ENCODE results near the gene SEMA3D.

The SEMA3D gene

GRCh38 chr7:84985073-84985784 is 201.6 kb downstream of the SEMA3D start:
- no peak for DNase-seq (ENCODE audit: low read depth, low spot score)
- no peak overlapping the region for H3K4me3 ChIP-seq (ENCODE audit: insufficient read length, low read depth)
- no peak overlapping the region for H3K9ac ChIP-seq (ENCODE audit: insufficient read length, low read depth)
- no peak for TF ChIP-seq SUZ12 (IDR thresholded peaks at IDR 0.05; ENCODE audit: extremely low read depth, insufficient read depth, insufficient read length)
- no peak for TF ChIP-seq YY1 (IDR thresholded peaks at IDR 0.05; ENCODE audit: insufficient read depth, insufficient read length)
- no peak for TF ChIP-seq ZNF274 (IDR thresholded peaks at IDR 0.05; ENCODE audit: low read depth, low read length)
- no peaks in the 10 kb centered on the region for H3K27me3 ChIP-seq (ENCODE audit: insufficient read depth, insufficient read length)
- H3K9me3 ChIP-seq (ENCODE audit: insufficient read depth, low read length), result no peaks in the 10 kb centered on the region
- no peaks in the 10 kb centered on the region for H3K4me1 ChIP-seq (ENCODE audit: insufficient read depth, insufficient read length)
- H3K36me3 ChIP-seq (ENCODE audit: insufficient read depth, insufficient read length, low read length), result no peaks in the 10 kb centered on the region

DNA sequence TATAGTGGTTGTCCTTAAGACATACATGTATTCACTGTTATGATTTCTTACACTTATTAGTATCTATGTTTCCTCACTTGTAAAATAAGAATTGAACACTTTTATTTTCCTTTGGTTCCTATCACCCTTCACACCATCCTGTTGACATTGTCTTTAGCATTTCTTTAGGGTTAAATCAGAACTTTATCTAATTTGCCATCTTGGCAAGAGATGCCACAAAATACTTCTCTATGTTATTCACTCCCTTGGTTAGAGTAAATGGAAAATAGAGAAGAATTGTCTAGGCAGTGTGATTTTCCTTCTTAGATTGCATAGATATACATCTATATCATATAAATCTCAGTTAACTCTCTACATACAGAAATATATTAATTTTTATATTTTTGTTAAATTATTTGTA is 204.7 kb downstream of the SEMA3D start:
- H3K4me3 ChIP-seq (ENCODE audit: insufficient read length, low read depth), result no peak overlapping the region
- no peaks in the 10 kb centered on the region for H3K4me1 ChIP-seq (ENCODE audit: insufficient read depth, insufficient read length)
- no peak for TF ChIP-seq ZNF274 (IDR thresholded peaks at IDR 0.05; ENCODE audit: low read depth, low read length)
- TF ChIP-seq YY1 (IDR thresholded peaks at IDR 0.05; ENCODE audit: insufficient read depth, insufficient read length), result no peak
- no peaks in the 10 kb centered on the region for H3K9me3 ChIP-seq (ENCODE audit: insufficient read depth, low read length)
- no peak for DNase-seq (ENCODE audit: low read depth, low spot score)
- no peaks in the 10 kb centered on the region for H3K27me3 ChIP-seq (ENCODE audit: insufficient read depth, insufficient read length)
- no peak overlapping the region for H3K9ac ChIP-seq (ENCODE audit: insufficient read length, low read depth)
- H3K36me3 ChIP-seq (ENCODE audit: insufficient read depth, insufficient read length, low read length), result no peaks in the 10 kb centered on the region

DNA sequence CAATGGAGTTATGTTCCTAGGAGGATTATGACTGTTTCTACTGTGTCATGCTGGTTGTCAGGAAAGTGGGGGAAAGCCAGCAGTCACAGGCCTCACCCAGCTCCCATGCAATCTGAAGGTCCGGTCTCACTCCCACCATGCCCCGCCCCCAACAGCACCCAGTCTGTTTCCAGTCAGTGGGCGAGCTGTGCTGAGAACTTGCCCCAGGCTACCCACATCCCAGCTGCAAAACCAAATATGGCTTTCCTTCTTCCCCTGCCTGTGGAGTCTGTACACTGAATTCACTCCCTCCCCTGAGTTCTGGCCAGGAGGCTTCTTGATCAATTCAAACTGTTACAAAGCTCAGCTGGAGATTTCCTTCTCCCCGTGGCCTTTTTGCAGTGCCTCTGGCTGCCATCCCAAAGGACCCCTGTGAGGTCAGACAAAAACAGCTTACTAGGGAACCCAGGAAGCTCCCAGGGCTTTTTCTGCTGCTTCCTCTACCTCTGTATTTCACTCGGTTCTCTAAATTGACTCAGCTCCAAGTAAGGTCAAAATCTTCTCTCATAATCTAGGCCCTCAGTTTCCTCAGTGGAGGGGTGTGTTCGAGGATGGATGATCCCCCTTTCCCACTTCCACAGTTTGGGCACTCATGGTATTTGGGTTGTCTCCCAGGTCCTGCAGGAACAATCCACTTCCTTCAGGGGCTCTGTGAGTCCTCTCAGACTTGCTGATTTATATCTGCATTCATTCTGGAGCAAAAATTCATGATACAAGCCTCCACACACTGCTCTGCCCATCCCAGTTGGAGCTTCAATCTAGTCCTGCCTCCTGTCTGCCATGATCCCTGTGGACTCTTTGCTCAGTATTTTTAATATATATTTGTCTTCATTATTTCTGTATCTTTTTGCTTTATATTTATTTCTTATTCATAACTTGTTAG is 205.5 kb downstream of the SEMA3D start:
- no peak for DNase-seq (ENCODE audit: low read depth, low spot score)
- Histone ChIP-seq H3K9ac (ENCODE audit: insufficient read length, low read depth) (no peak overlapping the region), H3K27me3 (ENCODE audit: insufficient read depth, insufficient read length) (no peaks in the 10 kb centered on the region), H3K4me1 (ENCODE audit: insufficient read depth, insufficient read length) (no peaks in the 10 kb centered on the region), H3K36me3 (ENCODE audit: insufficient read depth, insufficient read length, low read length) (no peaks in the 10 kb centered on the region), H3K4me3 (ENCODE audit: insufficient read length, low read depth) (no peak overlapping the region), H3K9me3 (ENCODE audit: insufficient read depth, low read length) (no peaks in the 10 kb centered on the region)
- TF ChIP-seq SUZ12 (IDR thresholded peaks at IDR 0.05; ENCODE audit: extremely low read depth, insufficient read depth, insufficient read length), result no peak
- TF ChIP-seq ZNF274 (IDR thresholded peaks at IDR 0.05; ENCODE audit: low read depth, low read length), result no peak
- no peak for TF ChIP-seq YY1 (IDR thresholded peaks at IDR 0.05; ENCODE audit: insufficient read depth, insufficient read length)

DNA sequence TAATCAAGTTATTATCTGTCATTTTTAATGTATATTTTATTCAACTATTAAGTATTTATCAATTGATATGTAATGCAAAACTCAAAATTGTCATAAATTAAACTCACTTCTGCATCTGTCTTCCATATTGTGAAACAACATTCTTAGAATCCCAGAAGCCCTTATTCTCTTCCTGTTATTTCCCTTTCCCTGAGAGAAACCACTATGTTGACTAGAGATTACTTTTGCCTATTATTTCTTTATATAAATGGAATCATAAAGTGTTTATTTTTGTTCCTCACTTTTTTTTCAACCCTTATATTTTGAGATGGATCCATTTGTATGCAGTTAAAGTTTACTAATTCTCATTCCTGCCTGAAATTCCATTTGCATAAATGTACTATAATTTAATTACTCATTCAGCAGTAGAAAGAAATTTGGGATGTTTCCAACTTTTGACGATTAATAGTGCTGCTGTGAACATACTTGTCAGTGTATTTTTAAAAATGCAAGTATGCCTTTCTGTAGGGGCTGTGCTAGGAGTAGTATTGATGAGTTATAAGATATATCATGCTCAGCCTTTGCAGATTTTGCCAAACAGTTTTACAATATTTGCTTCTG is 211.2 kb downstream of the SEMA3D start:
- Histone ChIP-seq H3K4me3 (ENCODE audit: insufficient read length, low read depth) (no peak overlapping the region), H3K4me1 (ENCODE audit: insufficient read depth, insufficient read length) (no peaks in the 10 kb centered on the region), H3K27me3 (ENCODE audit: insufficient read depth, insufficient read length) (no peaks in the 10 kb centered on the region), H3K9me3 (ENCODE audit: insufficient read depth, low read length) (no peaks in the 10 kb centered on the region), H3K9ac (ENCODE audit: insufficient read length, low read depth) (no peak overlapping the region), H3K36me3 (ENCODE audit: insufficient read depth, insufficient read length, low read length) (no peaks in the 10 kb centered on the region)
- TF ChIP-seq SUZ12 (IDR thresholded peaks at IDR 0.05; ENCODE audit: extremely low read depth, insufficient read depth, insufficient read length) (no peak), YY1 (IDR thresholded peaks at IDR 0.05; ENCODE audit: insufficient read depth, insufficient read length) (no peak), ZNF274 (IDR thresholded peaks at IDR 0.05; ENCODE audit: low read depth, low read length) (no peak)
- DNase-seq (ENCODE audit: low read depth, low spot score), result no peak

DNA sequence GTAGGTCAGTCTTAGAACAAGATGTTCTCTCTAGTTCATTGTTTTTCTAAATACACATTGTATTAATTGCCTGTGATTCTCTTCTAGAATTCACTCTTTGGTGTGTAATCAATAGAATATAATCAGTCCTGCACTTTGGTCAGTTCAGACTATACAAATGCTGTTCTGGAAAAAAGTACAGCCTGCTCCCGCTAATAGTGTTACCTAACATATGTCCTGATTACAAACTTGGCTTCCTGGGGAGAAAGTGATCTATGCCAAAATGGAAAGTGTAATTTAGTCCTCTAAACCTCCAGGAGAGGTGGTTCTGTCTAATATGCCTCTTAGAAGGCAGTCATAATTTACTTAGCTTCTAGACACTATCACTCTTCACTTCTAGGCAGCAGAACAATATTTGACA is 215.5 kb downstream of the SEMA3D start:
- H3K27me3 ChIP-seq (ENCODE audit: insufficient read depth, insufficient read length), result no peaks in the 10 kb centered on the region
- H3K9me3 ChIP-seq (ENCODE audit: insufficient read depth, low read length), result no peaks in the 10 kb centered on the region
- no peaks in the 10 kb centered on the region for H3K4me1 ChIP-seq (ENCODE audit: insufficient read depth, insufficient read length)
- TF ChIP-seq ZNF274 (IDR thresholded peaks at IDR 0.05; ENCODE audit: low read depth, low read length) (no peak), SUZ12 (IDR thresholded peaks at IDR 0.05; ENCODE audit: extremely low read depth, insufficient read depth, insufficient read length) (no peak), YY1 (IDR thresholded peaks at IDR 0.05; ENCODE audit: insufficient read depth, insufficient read length) (no peak)
- H3K9ac ChIP-seq (ENCODE audit: insufficient read length, low read depth), result no peak overlapping the region
- DNase-seq (ENCODE audit: low read depth, low spot score), result no peak
- no peak overlapping the region for H3K4me3 ChIP-seq (ENCODE audit: insufficient read length, low read depth)
- no peaks in the 10 kb centered on the region for H3K36me3 ChIP-seq (ENCODE audit: insufficient read depth, insufficient read length, low read length)

- H3K4me1 ChIP-seq (ENCODE audit: insufficient read depth, insufficient read length), result no peaks in the 10 kb centered on the region
- no peaks in the 10 kb centered on the region for H3K36me3 ChIP-seq (ENCODE audit: insufficient read depth, insufficient read length, low read length)
Observed at GRCh38 chr7:84970670-84971069, 216.2 kb downstream of the SEMA3D start.

GRCh38 chr7:84953234-84953633 is 233.6 kb downstream of the SEMA3D start:
- no peak for TF ChIP-seq SUZ12 (IDR thresholded peaks at IDR 0.05; ENCODE audit: extremely low read depth, insufficient read depth, insufficient read length)
- TF ChIP-seq ZNF274 (IDR thresholded peaks at IDR 0.05; ENCODE audit: low read depth, low read length), result no peak
- no peak for TF ChIP-seq YY1 (IDR thresholded peaks at IDR 0.05; ENCODE audit: insufficient read depth, insufficient read length)
- no peaks in the 10 kb centered on the region for H3K4me1 ChIP-seq (ENCODE audit: insufficient read depth, insufficient read length)
- no peak overlapping the region for H3K4me3 ChIP-seq (ENCODE audit: insufficient read length, low read depth)
- H3K9ac ChIP-seq (ENCODE audit: insufficient read length, low read depth), result no peak overlapping the region
- no peak for DNase-seq (ENCODE audit: low read depth, low spot score)
- H3K27me3 ChIP-seq (ENCODE audit: insufficient read depth, insufficient read length), result no peaks in the 10 kb centered on the region
- no peaks in the 10 kb centered on the region for H3K9me3 ChIP-seq (ENCODE audit: insufficient read depth, low read length)
- no peaks in the 10 kb centered on the region for H3K36me3 ChIP-seq (ENCODE audit: insufficient read depth, insufficient read length, low read length)

More at GRCh38 chr7:84970670-84971069, 216.2 kb downstream of the SEMA3D start:
- Histone ChIP-seq H3K27me3 (ENCODE audit: insufficient read depth, insufficient read length) (no peaks in the 10 kb centered on the region), H3K4me3 (ENCODE audit: insufficient read length, low read depth) (no peak overlapping the region), H3K9me3 (ENCODE audit: insufficient read depth, low read length) (no peaks in the 10 kb centered on the region), H3K9ac (ENCODE audit: insufficient read length, low read depth) (no peak overlapping the region)
- DNase-seq (ENCODE audit: low read depth, low spot score), result no peak
- no peak for TF ChIP-seq SUZ12 (IDR thresholded peaks at IDR 0.05; ENCODE audit: extremely low read depth, insufficient read depth, insufficient read length)
- no peak for TF ChIP-seq ZNF274 (IDR thresholded peaks at IDR 0.05; ENCODE audit: low read depth, low read length)
- no peak for TF ChIP-seq YY1 (IDR thresholded peaks at IDR 0.05; ENCODE audit: insufficient read depth, insufficient read length)
